Measurements from ENCODE around the gene RBM22. TPM values are rescaled to one million over a fixed set of nuclear protein-coding genes. Genes with fewer than 3 reads are reported as not detected.

RBM22 gene
- total and polyA plus RNA-seq, 2 of the 8 experiments (the other 6 are each of a cell fraction or from before 2014, with no cell fraction given): 20.8 to 33.9 TPM

DNA sequence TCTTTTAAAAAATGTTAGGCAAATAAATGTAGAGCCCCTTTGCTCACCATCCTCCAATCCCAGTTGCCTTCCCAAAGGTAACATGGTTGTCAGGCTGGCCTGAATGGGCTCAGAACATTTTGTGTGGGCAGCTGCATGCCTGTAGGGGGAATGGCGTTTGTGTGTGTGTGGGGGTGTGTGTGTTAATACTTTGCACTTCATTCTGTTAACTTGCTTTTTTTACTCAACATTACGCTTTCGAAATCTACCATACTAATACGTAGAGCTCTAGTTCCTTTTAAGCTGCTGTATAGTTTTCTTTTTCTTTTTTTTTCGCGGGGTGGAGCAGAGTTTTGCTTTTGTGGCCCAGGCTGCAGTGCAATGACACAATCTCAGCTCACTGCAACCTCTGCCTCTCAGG lies 25.8 kb downstream of the RBM22 start:
- Histone ChIP-seq H2AFZ (ENCODE audit: low read length) (no peak overlapping the region), H3K23ac (ENCODE audit: insufficient read length) (no peak overlapping the region), H2BK15ac (ENCODE audit: low read length) (no peak overlapping the region), H3K14ac (ENCODE audit: insufficient read length) (no peak overlapping the region), H2BK5ac (ENCODE audit: low read depth, low read length) (no peak overlapping the region), H3K27me3 (replicated peaks in 1 of 4; ENCODE audit: control insufficient read depth in 3 of 4, extremely low read depth in 1 of 4, insufficient read depth in 3 of 4, low read length in 3 of 4) (no peaks in the 10 kb centered on the region), H4K20me1 (replicated peaks in 1 of 2; ENCODE audit: control insufficient read depth in 1 of 2, insufficient read depth in 2 of 2, low read length in 2 of 2) (no peaks in the 10 kb centered on the region), H2BK20ac (ENCODE audit: low read length) (no peak overlapping the region), H3K23me2 (ENCODE audit: low read depth, low read length) (peaks cover 9% of the 10 kb centered on the region), H3K36me3 (ENCODE audit: control insufficient read depth in 2 of 4, insufficient read depth in 4 of 4, low read length in 3 of 4) (peaks cover 0 to 7% (median 0%) of the 10 kb centered on the region in 4 experiments; a peak in 3 of 8 replicates), H3K4me2 (ENCODE audit: insufficient read depth in 1 of 2, low read depth in 2 of 2, low read length in 2 of 2) (no peak overlapping the region), H2BK12ac (ENCODE audit: low read depth, low read length) (no peak overlapping the region), H4K91ac (replicated peaks; ENCODE audit: insufficient read length, low read length) (no peak overlapping the region), H3K4me1 (replicated peaks in 1 of 4; ENCODE audit: control insufficient read depth in 3 of 4, insufficient read depth in 4 of 4, low read length in 3 of 4) (peaks cover 5 to 21% (median 13%) of the 10 kb centered on the region in 4 experiments), H2BK120ac (replicated peaks; ENCODE audit: low read depth, low read length) (no peak overlapping the region), H2AK5ac (ENCODE audit: low read depth, low read length) (no peak overlapping the region), H3K56ac (replicated peaks; ENCODE audit: insufficient read length, low read depth, low read length) (no peak overlapping the region), H4K8ac (ENCODE audit: extremely low read depth, insufficient read depth, low read length) (no peak overlapping the region), H3K79me1 (ENCODE audit: low read depth, low read length) (no peaks in the 10 kb centered on the region), H3K18ac (ENCODE audit: extremely low read depth, low read length) (no peak overlapping the region), H4K5ac (ENCODE audit: insufficient read length, low read depth, low read length) (no peak overlapping the region), H3K27ac (ENCODE audit: low read depth, low read length) (no peak overlapping the region), H3K4ac (replicated peaks; ENCODE audit: insufficient read length, low read depth, low read length) (no peak overlapping the region), H3K9me3 (ENCODE audit: insufficient read depth in 2 of 2, low read depth in 1 of 2, low read length in 1 of 2) (no peaks in the 10 kb centered on the region), H3K4me3 (ENCODE audit: extremely low read depth in 1 of 4, insufficient read depth in 2 of 4, low read depth in 3 of 4, low read length in 4 of 4) (no peak overlapping the region), H3K9ac (replicated peaks in 1 of 4; ENCODE audit: extremely low read depth in 1 of 4, low read depth in 3 of 4, low read length in 3 of 4) (no peak overlapping the region), H3K79me2 (ENCODE audit: control insufficient read depth in 1 of 2, insufficient read depth in 2 of 2, low read length in 2 of 2) (peaks cover 0 to 9% of the 10 kb centered on the region in 2 experiments; a peak in 2 of 4 replicates)
- FAIRE-seq (no peak), DNase-seq (ENCODE audit: low read depth in 1 of 2, low spot score in 2 of 2) (no peak)
- TF ChIP-seq POLR2AphosphoS5 (IDR thresholded peaks at IDR 0.05; ENCODE audit: low read depth, low read length) (no peak), CEBPB (IDR thresholded peaks at IDR 0.05; ENCODE audit: low read depth, low read length) (no peak), CHD2 (IDR thresholded peaks at IDR 0.05; ENCODE audit: low read length) (no peak), RAD21 (IDR thresholded peaks at IDR 0.05 in 1 of 2, conservative IDR thresholded peaks at IDR 0.05 in 1 of 2; ENCODE audit: low read depth in 2 of 2, low read length in 2 of 2) (no peak), BCL11A (IDR thresholded peaks at IDR 0.05; ENCODE audit: low read depth in 2 of 2, low read length in 2 of 2) (no peak), RFX5 (IDR thresholded peaks at IDR 0.05; ENCODE audit: borderline replicate concordance, low read depth, low read length) (no peak), CBX5 (IDR thresholded peaks at IDR 0.05; ENCODE audit: low read depth, low read length) (no peak), KDM5A (IDR thresholded peaks at IDR 0.05; ENCODE audit: low read length) (no peak), TAF1 (IDR thresholded peaks at IDR 0.05; ENCODE audit: low read depth, low read length) (no peak), RXRA (IDR thresholded peaks at IDR 0.05; ENCODE audit: insufficient read depth, low read depth, low read length) (no peak)
- TF ChIP-seq, protein P1, sequence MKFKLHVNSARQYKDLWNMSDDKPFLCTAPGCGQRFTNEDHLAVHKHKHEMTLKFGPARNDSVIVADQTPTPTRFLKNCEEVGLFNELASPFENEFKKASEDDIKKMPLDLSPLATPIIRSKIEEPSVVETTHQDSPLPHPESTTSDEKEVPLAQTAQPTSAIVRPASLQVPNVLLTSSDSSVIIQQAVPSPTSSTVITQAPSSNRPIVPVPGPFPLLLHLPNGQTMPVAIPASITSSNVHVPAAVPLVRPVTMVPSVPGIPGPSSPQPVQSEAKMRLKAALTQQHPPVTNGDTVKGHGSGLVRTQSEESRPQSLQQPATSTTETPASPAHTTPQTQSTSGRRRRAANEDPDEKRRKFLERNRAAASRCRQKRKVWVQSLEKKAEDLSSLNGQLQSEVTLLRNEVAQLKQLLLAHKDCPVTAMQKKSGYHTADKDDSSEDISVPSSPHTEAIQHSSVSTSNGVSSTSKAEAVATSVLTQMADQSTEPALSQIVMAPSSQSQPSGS (IDR thresholded peaks at IDR 0.05; ENCODE audit: low read length): no peak
- 85% methylated on average over 6 of the region's 6 CpGs; no CpG with 5 or more reads in 1 of the 2 experiments for whole genome bisulfite sequencing, 2 experiments (ENCODE audit: extremely low coverage in 1 of 2, insufficient coverage in 1 of 2, insufficient read length in 1 of 2, insufficient replicate concordance in 2 of 2, low coverage in 1 of 2, low lambda C conversion rate in 2 of 2, missing lambda C conversion rate in 1 of 2)
- POLR2A ChIA-PET (ENCODE audit: partially characterized antibody): interaction anchor here (0.9 to 2.7 kb wide), 5 partner anchors 9 to 229 kb away, joined by 4 to 9 read pairs (median 4); partner anchors contain the start of genes MYOZ3 and RBM22
- CTCF ChIA-PET (ENCODE audit: partially characterized antibody): interaction anchor here (0.7 to 3.3 kb wide), 7 partner anchors 9 to 61 kb away, joined by 3 to 11 read pairs (median 3); no protein-coding TSS in a partner anchor

Data from H1 (cell line).